Keratinocyte (primary cell): ENCODE results near the gene ABHD2. TPM values are rescaled to one million over a fixed set of nuclear protein-coding genes. Genes with fewer than 3 reads are reported as not detected.

Experiments used
- DNase-seq: peaks from one replicate; pipeline ENCODE4 v3.0.0-alpha.2; 2011; ENCODE audit warnings: low read depth, missing footprints, low spot score
- FAIRE-seq: peaks from 2 replicates; lab custom pipeline; 2011; peaks lifted over from hg19 to GRCh38; lab: Jason Lieb, UNC
- H2AFZ ChIP-seq: 2 replicates; pipeline ENCODE4 v1.6.0; 2012; ENCODE audit warnings: low read length, control low read depth, inconsistent platforms; ENCODE audit not compliant: control insufficient read depth
- H3K27ac ChIP-seq: 2 replicates; pipeline ENCODE4 v1.5.1; 2011; ENCODE audit warnings: low read length; ENCODE audit not compliant: control insufficient read depth, insufficient read depth
- H3K27me3 ChIP-seq: 3 replicates; pipeline ENCODE4 v1.6.0; 2011; ENCODE audit warnings: low read length; ENCODE audit not compliant: control insufficient read depth, insufficient read depth; ENCODE audit errors: extremely low read depth
- H3K36me3 ChIP-seq, 2 experiments: 2 replicates in 1 of 2; 3 replicates in 1 of 2; pipeline ENCODE4 v1.5.1; 2011; ENCODE audit warnings: low read length in 2 of 2, mild to moderate bottlenecking in 1 of 2; ENCODE audit not compliant: control insufficient read depth in 2 of 2, insufficient read depth in 2 of 2; ENCODE audit errors: extremely low read depth in 1 of 2
- H3K4me1 ChIP-seq: 3 replicates; pipeline ENCODE4 v1.5.1; 2011; ENCODE audit warnings: low read length; ENCODE audit not compliant: control insufficient read depth, insufficient read depth; ENCODE audit errors: extremely low read depth
- H3K4me2 ChIP-seq: 3 replicates; pipeline ENCODE4 v1.6.0; 2011; ENCODE audit warnings: low read depth, low read length; ENCODE audit not compliant: control insufficient read depth, insufficient read depth; ENCODE audit errors: extremely low read depth
- H3K4me3 ChIP-seq, 3 experiments: fragments of 200-600 bp in 1 of 3; sonication (generic) in 1 of 3; 2 replicates in 2 of 3; 3 replicates in 1 of 3; pipeline ENCODE4 v1.5.1; 2011 to 2016; ENCODE audit warnings: low read length in 3 of 3, mild to moderate bottlenecking in 3 of 3, control low read depth in 2 of 3, inconsistent platforms in 1 of 3, low read depth in 1 of 3, mixed read lengths in 1 of 3, mixed run types in 1 of 3, moderate library complexity in 1 of 3; ENCODE audit not compliant: control insufficient read depth in 2 of 3, insufficient read depth in 2 of 3; ENCODE audit errors: extremely low read depth in 1 of 3
- H3K79me2 ChIP-seq: 2 replicates; pipeline ENCODE4 v1.6.0; 2012; ENCODE audit warnings: low read length; ENCODE audit not compliant: control insufficient read depth, insufficient read depth
- H3K9ac ChIP-seq: 3 replicates; pipeline ENCODE4 v1.6.0; 2011; ENCODE audit warnings: low read length; ENCODE audit not compliant: control insufficient read depth, insufficient read depth; ENCODE audit errors: extremely low read depth
- H3K9me1 ChIP-seq: 3 replicates; pipeline ENCODE4 v1.6.0; 2011; ENCODE audit warnings: low read length; ENCODE audit not compliant: control insufficient read depth, insufficient read depth; ENCODE audit errors: extremely low read depth
- H3K9me3 ChIP-seq: 2 replicates; pipeline ENCODE4 v1.5.1; 2012; ENCODE audit warnings: low read depth, low read length; ENCODE audit not compliant: control insufficient read depth
- H4K20me1 ChIP-seq: 3 replicates; pipeline ENCODE4 v1.6.0; 2011; ENCODE audit warnings: low read length; ENCODE audit not compliant: control insufficient read depth, insufficient read depth; ENCODE audit errors: extremely low read depth
- EZH2 ChIP-seq: IDR thresholded peaks from one replicate; pipeline ENCODE4 v1.6.1; 2012; ENCODE audit warnings: inconsistent platforms, mild to moderate bottlenecking, low read length, moderate library complexity
- dilution Hi-C: fragments of 300-500 bp; cut with MboI; formaldehyde crosslinking; loops from one replicate; pipeline ENCODE4 v1.7.0; 2020; ENCODE audit warnings: low sequenced_read_pairs; ENCODE audit not compliant: extremely low pct_ligation_motif_present
- polyA plus RNA-seq, 5 experiments: library from polyadenylated mRNA; depleted of rRNA in 3 of 5; stranded (reverse) in 3 of 5; stranded (forward) in 1 of 5; unstranded in 1 of 5; fragments of >200 nt; gene quantifications; 1 replicate in 1 of 5; 2 replicates in 3 of 5; 3 replicates in 1 of 5; pipeline versions ENCODE4 v1.2.1 to v1.2.3, GENCODE V29; 2011 to 2012; ENCODE audit warnings: missing spikeins in 2 of 5, low read depth in 1 of 5, low replicate concordance in 1 of 5
- TF ChIP-seq, protein P1 (sequence below), 3 experiments: IDR thresholded peaks in 1 of 3; conservative IDR thresholded peaks in 1 of 3; optimal IDR thresholded peaks in 1 of 3; 2 replicates in 2 of 3; 3 replicates in 1 of 3; pipeline versions ENCODE3 to v1.5.1; 2011; ENCODE audit warnings: low read length in 3 of 3, mild to moderate bottlenecking in 3 of 3, moderate library complexity in 2 of 3, control low read depth in 1 of 3, inconsistent platforms in 1 of 3; ENCODE audit not compliant: insufficient read depth in 2 of 3; ENCODE audit errors: extremely low read depth in 1 of 3

ABHD2 gene
- polyA plus RNA-seq, 1 donor (not counting 4 experiments of a cell fraction or from before 2014, with no cell fraction given): 22.8 TPM

DNA sequence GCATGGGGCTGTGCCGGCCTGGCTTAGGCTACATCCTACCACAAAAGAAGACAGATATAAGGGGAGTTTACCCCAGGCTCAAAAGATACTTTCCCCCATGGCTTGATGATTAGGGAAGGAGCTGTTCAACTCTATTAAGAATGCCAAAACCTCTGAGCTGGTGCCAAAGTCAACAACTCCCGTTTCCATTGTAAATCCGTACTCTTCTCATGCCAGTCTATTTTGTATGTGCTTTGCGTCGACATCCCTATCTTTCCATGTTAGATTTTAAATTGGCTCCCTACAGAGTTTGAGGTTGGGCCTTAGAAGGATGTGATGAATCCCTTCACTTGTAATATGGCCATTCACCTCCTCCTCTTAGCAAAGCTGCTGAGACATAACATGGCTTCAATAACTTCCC is 86.2 kb downstream of the ABHD2 start:
- no peak for DNase-seq
- no peaks in the 10 kb centered on the region for H3K9me1 ChIP-seq
- no peaks in the 10 kb centered on the region for H3K4me1 ChIP-seq
- H3K27ac ChIP-seq: no peak overlapping the region
- H4K20me1 ChIP-seq: no peaks in the 10 kb centered on the region
- H2AFZ ChIP-seq: no peak overlapping the region
- no peak overlapping the region for H3K4me3 ChIP-seq
- H3K9ac ChIP-seq: no peak overlapping the region
- no peaks in the 10 kb centered on the region for H3K27me3 ChIP-seq
- no peak for TF ChIP-seq EZH2
- TF ChIP-seq, protein P1, sequence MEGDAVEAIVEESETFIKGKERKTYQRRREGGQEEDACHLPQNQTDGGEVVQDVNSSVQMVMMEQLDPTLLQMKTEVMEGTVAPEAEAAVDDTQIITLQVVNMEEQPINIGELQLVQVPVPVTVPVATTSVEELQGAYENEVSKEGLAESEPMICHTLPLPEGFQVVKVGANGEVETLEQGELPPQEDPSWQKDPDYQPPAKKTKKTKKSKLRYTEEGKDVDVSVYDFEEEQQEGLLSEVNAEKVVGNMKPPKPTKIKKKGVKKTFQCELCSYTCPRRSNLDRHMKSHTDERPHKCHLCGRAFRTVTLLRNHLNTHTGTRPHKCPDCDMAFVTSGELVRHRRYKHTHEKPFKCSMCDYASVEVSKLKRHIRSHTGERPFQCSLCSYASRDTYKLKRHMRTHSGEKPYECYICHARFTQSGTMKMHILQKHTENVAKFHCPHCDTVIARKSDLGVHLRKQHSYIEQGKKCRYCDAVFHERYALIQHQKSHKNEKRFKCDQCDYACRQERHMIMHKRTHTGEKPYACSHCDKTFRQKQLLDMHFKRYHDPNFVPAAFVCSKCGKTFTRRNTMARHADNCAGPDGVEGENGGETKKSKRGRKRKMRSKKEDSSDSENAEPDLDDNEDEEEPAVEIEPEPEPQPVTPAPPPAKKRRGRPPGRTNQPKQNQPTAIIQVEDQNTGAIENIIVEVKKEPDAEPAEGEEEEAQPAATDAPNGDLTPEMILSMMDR (optimal IDR thresholded peaks at IDR 0.05 in 1 of 3, IDR thresholded peaks at IDR 0.05 in 1 of 3, conservative IDR thresholded peaks at IDR 0.05 in 1 of 3; ENCODE audit: extremely low read depth in 1 of 3, insufficient read depth in 2 of 3, low read length in 3 of 3): no peak
- peaks cover 7 to 19% of the 10 kb centered on the region in 2 experiments for H3K36me3 ChIP-seq
- FAIRE-seq: no peak
- no peaks in the 10 kb centered on the region for H3K9me3 ChIP-seq
- no peak overlapping the region for H3K4me2 ChIP-seq
- no peaks in the 10 kb centered on the region for H3K79me2 ChIP-seq
- dilution Hi-C loops: no loop called here

DNA sequence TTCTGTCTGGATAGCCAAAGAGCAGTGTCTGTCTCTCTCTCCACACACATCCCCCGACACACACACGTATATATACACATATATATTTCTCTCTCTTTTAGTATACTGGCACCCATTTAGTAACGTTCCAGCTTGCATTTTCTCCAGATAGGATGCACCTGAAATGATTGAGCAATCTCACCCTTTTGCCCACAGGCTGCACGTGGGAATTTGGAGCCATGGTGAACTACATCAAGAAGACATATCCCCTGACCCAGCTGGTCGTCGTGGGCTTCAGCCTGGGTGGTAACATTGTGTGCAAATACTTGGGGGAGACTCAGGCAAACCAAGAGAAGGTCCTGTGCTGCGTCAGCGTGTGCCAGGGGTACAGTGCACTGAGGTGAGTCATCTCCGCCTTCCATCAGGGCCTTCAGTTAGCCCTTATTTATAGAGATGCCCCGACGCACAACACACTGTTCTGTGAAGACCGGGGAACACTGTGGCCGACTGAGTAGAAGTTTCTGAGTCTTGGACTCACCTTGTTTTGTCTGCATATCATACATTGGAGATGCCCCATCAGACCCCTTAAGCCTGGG is 87.4 kb downstream of the ABHD2 start:
- no peaks in the 10 kb centered on the region for H3K9me1 ChIP-seq
- H3K27ac ChIP-seq: no peak overlapping the region
- peaks cover 7 to 19% of the 10 kb centered on the region in 2 experiments for H3K36me3 ChIP-seq
- no peak overlapping the region for H3K9ac ChIP-seq
- no peak overlapping the region for H3K4me2 ChIP-seq
- no peak overlapping the region for H2AFZ ChIP-seq
- H3K9me3 ChIP-seq: no peaks in the 10 kb centered on the region
- TF ChIP-seq EZH2: no peak
- TF ChIP-seq, protein P1 (optimal IDR thresholded peaks at IDR 0.05 in 1 of 3, IDR thresholded peaks at IDR 0.05 in 1 of 3, conservative IDR thresholded peaks at IDR 0.05 in 1 of 3; ENCODE audit: extremely low read depth in 1 of 3, insufficient read depth in 2 of 3, low read length in 3 of 3): no peak
- H3K4me1 ChIP-seq: no peaks in the 10 kb centered on the region
- no peaks in the 10 kb centered on the region for H3K27me3 ChIP-seq
- no peaks in the 10 kb centered on the region for H4K20me1 ChIP-seq
- FAIRE-seq: no peak
- no peak overlapping the region for H3K4me3 ChIP-seq
- dilution Hi-C loops: no loop called here
- no peak for DNase-seq
- no peaks in the 10 kb centered on the region for H3K79me2 ChIP-seq
